ENCODE data around the gene TBX1.

TBX1 gene

GRCh38 chr22:19760058-19760950 is at the start of gene TBX1:
TBX1 (plus strand) TSS chr22:19760778; CDS start chr22:19760844, 66 bp downstream.
- DNase-seq (ENCODE audit: low read depth) = no peak

- DNase-seq (ENCODE audit: low read depth) = no peak
Observed at GRCh38 chr22:19713245-19713644, 47.3 kb upstream of the TBX1 start.

- DNase-seq (ENCODE audit: low read depth) = no peak
Observed at GRCh38 chr22:19713650-19714311, 46.8 kb upstream of the TBX1 start.

GRCh38 chr22:19714312-19715187 is 46.0 kb upstream of the TBX1 start, which contains the start of gene SEPTIN5:
SEPTIN5 (plus strand) TSS chr22:19714503; CDS start chr22:19714589, 86 bp downstream.
- DNase-seq (ENCODE audit: low read depth) = no peak

GRCh38 chr22:19715188-19715930 is 45.2 kb upstream of the TBX1 start:
- no peak for DNase-seq (ENCODE audit: low read depth)

- DNase-seq (ENCODE audit: low read depth) = no peak
Observed at GRCh38 chr22:19716041-19716828, 44.3 kb upstream of the TBX1 start.

GRCh38 chr22:19716829-19717105 is 43.8 kb upstream of the TBX1 start:
- DNase-seq (ENCODE audit: low read depth) = no peak

- DNase-seq (ENCODE audit: low read depth) = no peak
Observed at GRCh38 chr22:19717181-19717580, 43.4 kb upstream of the TBX1 start.

- DNase-seq (ENCODE audit: low read depth) = peak; percentile 64
Observed at GRCh38 chr22:19717691-19718455, 42.7 kb upstream of the TBX1 start.

- no peak for DNase-seq (ENCODE audit: low read depth)
Observed at GRCh38 chr22:19718456-19719049, 42.0 kb upstream of the TBX1 start.

- no peak for DNase-seq (ENCODE audit: low read depth)
Observed at GRCh38 chr22:19719050-19719482, 41.5 kb upstream of the TBX1 start.

GRCh38 chr22:19719488-19720021 is 41.0 kb upstream of the TBX1 start:
- DNase-seq (ENCODE audit: low read depth) = no peak

GRCh38 chr22:19720150-19720827 is 40.3 kb upstream of the TBX1 start:
- no peak for DNase-seq (ENCODE audit: low read depth)

GRCh38 chr22:19720999-19721329 is 39.6 kb upstream of the TBX1 start:
- no peak for DNase-seq (ENCODE audit: low read depth)

GRCh38 chr22:19721330-19722177 is 39.0 kb upstream of the TBX1 start:
- DNase-seq (ENCODE audit: low read depth) = no peak

- no peak for DNase-seq (ENCODE audit: low read depth)
Observed at GRCh38 chr22:19722178-19722981, 38.2 kb upstream of the TBX1 start.

GRCh38 chr22:19722982-19723231 is 37.7 kb upstream of the TBX1 start:
- DNase-seq (ENCODE audit: low read depth) = no peak

Measured in stimulated activated CD8-positive, alpha-beta memory T cell treated with anti-CD3 and anti-CD28 coated beads, Interleukin-12 subunit alpha, Interleukin-12 subunit beta, amount 100 ng/mL, for 1 hour (primary cell).